Breast epithelium (tissue), 3 donors: ENCODE measurements around the gene P4HA3.

Experiments
- CTCF ChIP-seq, 3 donors: fragments of 450-650 bp; IDR thresholded peaks; one replicate each; pipeline ENCODE4 v1.5.1; 2016 to 2017; ENCODE audit warnings: antibody characterized with exemption in 3 of 3, mild to moderate bottlenecking in 3 of 3, moderate library complexity in 3 of 3
- POLR2A ChIP-seq: fragments of 450-650 bp; IDR thresholded peaks from one replicate; pipeline ENCODE4 v1.6.1; 2016; ENCODE audit warnings: antibody characterized with exemption, mild to moderate bottlenecking, moderate library complexity
- POLR2AphosphoS5 ChIP-seq, 3 donors: sonication (generic); formaldehyde crosslinking; IDR thresholded peaks; one replicate each; pipeline ENCODE4 v1.6.1; 2017; ENCODE audit warnings: antibody characterized with exemption in 3 of 3

- TF ChIP-seq POLR2A: no peak
- no peak for TF ChIP-seq POLR2AphosphoS5 (IDR thresholded peaks at IDR 0.05)
- TF ChIP-seq CTCF (IDR thresholded peaks at IDR 0.05): no peak
Observed at GRCh38 chr11:74306435-74307175, 4.8 kb downstream of the P4HA3 start.
